Measurements from ENCODE around the gene ZYG11A. TPM values are rescaled to one million over a fixed set of nuclear protein-coding genes. Genes with fewer than 3 reads are reported as not detected.

The ZYG11A gene
- total and polyA plus RNA-seq, 2 of the 13 experiments (the other 11 are each of a cell fraction or from before 2014, with no cell fraction given), result not detected

DNA sequence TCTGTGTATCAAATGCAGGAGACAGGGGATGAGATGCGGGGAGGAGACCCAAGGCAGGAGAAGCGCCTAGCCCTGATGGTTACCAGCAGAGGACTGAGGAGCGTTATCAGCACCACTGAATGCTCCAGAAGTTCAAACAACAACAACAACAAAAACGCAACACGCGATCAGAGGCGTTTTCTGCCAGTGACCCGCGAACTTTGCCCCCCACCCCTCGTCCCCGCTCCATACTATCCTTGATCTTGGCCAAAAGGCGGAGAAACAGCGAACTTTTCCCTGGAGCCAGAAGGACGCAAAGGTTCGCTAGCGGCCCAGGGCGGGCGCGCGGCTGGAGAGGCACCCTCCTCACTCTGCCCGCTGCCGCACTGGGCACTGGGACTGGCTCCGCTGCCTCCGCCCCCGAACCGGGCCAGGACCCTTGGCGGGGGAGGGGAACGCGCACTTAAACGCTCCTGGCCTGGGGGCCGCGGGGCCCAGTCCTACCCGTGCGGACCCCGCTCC is 78.3 kb downstream of the ZYG11A start (continued):
- TF ChIP-seq MBNL3 (CRISPR knock-in tag; conservative IDR thresholded peaks at IDR 0.05) (no peak), ZNF564 (CRISPR knock-in tag; IDR thresholded peaks at IDR 0.05) (0 out of 2 replicates have a peak, but pooled peaks have one; percentile 7), ZFP91 (CRISPR knock-in tag; IDR thresholded peaks at IDR 0.05; ENCODE audit: borderline replicate concordance) (0 out of 2 replicates have a peak, but pooled peaks have one; percentile 85), MTERF4 (CRISPR knock-in tag; IDR thresholded peaks at IDR 0.05) (no peak), AGO1 (IDR thresholded peaks at IDR 0.05; ENCODE audit: low read depth, low read length, poor library complexity, severe bottlenecking) (no peak), HINFP (CRISPR knock-in tag; IDR thresholded peaks at IDR 0.05; ENCODE audit: low read depth) (no peak), ARID2 (CRISPR knock-in tag; IDR thresholded peaks at IDR 0.05; ENCODE audit: borderline replicate concordance) (0 out of 2 replicates have a peak, but pooled peaks have one; percentile 71), BRCA1 (CRISPR knock-in tag; IDR thresholded peaks at IDR 0.05) (no peak), PHF21A (CRISPR knock-in tag; IDR thresholded peaks at IDR 0.05) (no peak), AKNA (CRISPR knock-in tag; IDR thresholded peaks at IDR 0.05; ENCODE audit: borderline replicate concordance) (no peak), ZNF281 (CRISPR knock-in tag; IDR thresholded peaks at IDR 0.05; ENCODE audit: borderline replicate concordance) (peak; percentile 20; the same call in 1 of the 2 replicates)
- TF ChIP-seq, protein P1, sequence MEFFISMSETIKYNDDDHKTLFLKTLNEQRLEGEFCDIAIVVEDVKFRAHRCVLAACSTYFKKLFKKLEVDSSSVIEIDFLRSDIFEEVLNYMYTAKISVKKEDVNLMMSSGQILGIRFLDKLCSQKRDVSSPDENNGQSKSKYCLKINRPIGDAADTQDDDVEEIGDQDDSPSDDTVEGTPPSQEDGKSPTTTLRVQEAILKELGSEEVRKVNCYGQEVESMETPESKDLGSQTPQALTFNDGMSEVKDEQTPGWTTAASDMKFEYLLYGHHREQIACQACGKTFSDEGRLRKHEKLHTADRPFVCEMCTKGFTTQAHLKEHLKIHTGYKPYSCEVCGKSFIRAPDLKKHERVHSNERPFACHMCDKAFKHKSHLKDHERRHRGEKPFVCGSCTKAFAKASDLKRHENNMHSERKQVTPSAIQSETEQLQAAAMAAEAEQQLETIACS (CRISPR knock-in tag; IDR thresholded peaks at IDR 0.05), result no peak

Data from HepG2 (cell line).